Upper lobe of left lung (tissue), 4 donors: ENCODE measurements around the gene TMEM97.

Source experiments
- CTCF ChIP-seq, 6 experiments: fragments of 450-650 bp in 4 of 6; fragments of 200-600 bp in 2 of 6; sonication (generic) in 2 of 6; IDR thresholded peaks; one replicate each; pipeline ENCODE4 v1.5.1; 2016 to 2019; ENCODE audit warnings: antibody characterized with exemption in 6 of 6
- EP300 ChIP-seq, 4 donors: sonication (generic); formaldehyde crosslinking; IDR thresholded peaks; one replicate each; pipeline ENCODE4 v1.5.1; 2017; ENCODE audit warnings: antibody characterized with exemption in 4 of 4, control low read depth in 2 of 4
- POLR2AphosphoS5 ChIP-seq, 2 donors: sonication (generic); formaldehyde crosslinking; IDR thresholded peaks; one replicate each; pipeline ENCODE4 v1.5.1; 2017; ENCODE audit warnings: antibody characterized with exemption in 2 of 2

DNA sequence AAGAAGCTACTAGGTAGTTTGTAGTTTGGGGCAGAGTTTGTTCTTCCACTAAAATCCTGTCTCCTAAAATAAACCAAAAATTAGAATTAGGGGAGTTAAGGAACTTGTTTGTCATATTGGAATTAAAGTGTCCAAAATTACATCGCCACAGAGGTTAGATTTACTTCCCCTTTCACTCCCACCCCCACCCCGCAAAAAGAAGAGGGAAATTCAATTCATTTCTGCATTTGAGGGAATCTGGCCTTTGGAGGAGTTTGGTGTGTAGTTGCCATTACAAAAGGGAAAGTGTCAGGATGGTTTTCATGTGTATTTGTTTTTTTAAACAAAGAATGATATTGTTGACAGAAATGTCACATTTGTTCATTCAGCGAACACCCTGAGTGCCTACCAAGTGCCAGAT is 5.8 kb downstream of the TMEM97 start:
- TF ChIP-seq CTCF (IDR thresholded peaks at IDR 0.05): no peak
- TF ChIP-seq POLR2AphosphoS5 (IDR thresholded peaks at IDR 0.05): no peak
- no peak for TF ChIP-seq EP300 (IDR thresholded peaks at IDR 0.05)
